Right atrium auricular region (tissue), 2 donors: ENCODE results near the gene UBE3B. TPM values are rescaled to one million over a fixed set of nuclear protein-coding genes. Genes with fewer than 3 reads are reported as not detected.

Source experiments
- DNase-seq: peaks from one replicate; pipeline ENCODE4 v3.0.0-alpha.2; 2019; ENCODE audit warnings: low spot score
- H3K27ac ChIP-seq, 2 donors: fragments of 200-600 bp; sonication (generic); 1 replicate in 1 of 2; 2 replicates in 1 of 2; pipeline ENCODE4 v1.5.1; 2016 to 2019
- H3K27me3 ChIP-seq, 2 donors: fragments of 200-600 bp; sonication (generic); one replicate each; pipeline versions ENCODE4 v1.5.1 to v1.6.0; 2017 to 2019
- H3K36me3 ChIP-seq: fragments of 200-600 bp; sonication (generic); one replicate; pipeline ENCODE4 v1.5.1; 2016
- H3K4me1 ChIP-seq, 2 donors: fragments of 200-600 bp; sonication (generic); one replicate each; pipeline versions ENCODE4 v1.5.1 to v1.6.0; 2017 to 2019
- H3K4me3 ChIP-seq, 2 donors: fragments of 200-600 bp; sonication (generic); 1 replicate in 1 of 2; 2 replicates in 1 of 2; pipeline ENCODE4 v1.5.1; 2017 to 2019; ENCODE audit warnings: mild to moderate bottlenecking in 1 of 2, moderate library complexity in 1 of 2
- H3K9me3 ChIP-seq, 2 donors: fragments of 200-600 bp; sonication (generic); one replicate each; pipeline ENCODE4 v1.5.1; 2019
- total RNA-seq, 2 donors: library from RNA; depleted of rRNA; stranded (reverse); fragments of >200 nt; gene quantifications; one replicate each; pipeline ENCODE4 v1.1.0, GENCODE V29; 2016
- TF ChIP-seq, protein P1 (sequence below), 2 donors: fragments of 200-600 bp; sonication (generic); IDR thresholded peaks; one replicate each; pipeline ENCODE4 v1.5.1; 2019; ENCODE audit warnings: antibody characterized with exemption in 2 of 2

UBE3B gene
- total RNA-seq, 2 donors from 2014 or later: 41.7 to 71.8 TPM

GRCh38 chr12:109575683-109576082 is 98.2 kb downstream of the UBE3B start:
- TF ChIP-seq, protein P1, sequence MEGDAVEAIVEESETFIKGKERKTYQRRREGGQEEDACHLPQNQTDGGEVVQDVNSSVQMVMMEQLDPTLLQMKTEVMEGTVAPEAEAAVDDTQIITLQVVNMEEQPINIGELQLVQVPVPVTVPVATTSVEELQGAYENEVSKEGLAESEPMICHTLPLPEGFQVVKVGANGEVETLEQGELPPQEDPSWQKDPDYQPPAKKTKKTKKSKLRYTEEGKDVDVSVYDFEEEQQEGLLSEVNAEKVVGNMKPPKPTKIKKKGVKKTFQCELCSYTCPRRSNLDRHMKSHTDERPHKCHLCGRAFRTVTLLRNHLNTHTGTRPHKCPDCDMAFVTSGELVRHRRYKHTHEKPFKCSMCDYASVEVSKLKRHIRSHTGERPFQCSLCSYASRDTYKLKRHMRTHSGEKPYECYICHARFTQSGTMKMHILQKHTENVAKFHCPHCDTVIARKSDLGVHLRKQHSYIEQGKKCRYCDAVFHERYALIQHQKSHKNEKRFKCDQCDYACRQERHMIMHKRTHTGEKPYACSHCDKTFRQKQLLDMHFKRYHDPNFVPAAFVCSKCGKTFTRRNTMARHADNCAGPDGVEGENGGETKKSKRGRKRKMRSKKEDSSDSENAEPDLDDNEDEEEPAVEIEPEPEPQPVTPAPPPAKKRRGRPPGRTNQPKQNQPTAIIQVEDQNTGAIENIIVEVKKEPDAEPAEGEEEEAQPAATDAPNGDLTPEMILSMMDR (IDR thresholded peaks at IDR 0.05): no peak
- Histone ChIP-seq H3K4me1 (peaks cover 0 to 21% of the 10 kb centered on the region in 2 donors), H3K27ac (no peak overlapping the region), H3K9me3 (no peaks in the 10 kb centered on the region), H3K27me3 (no peaks in the 10 kb centered on the region), H3K36me3 (peaks cover 45% of the 10 kb centered on the region), H3K4me3 (no peak overlapping the region)
- DNase-seq: no peak

- Histone ChIP-seq H3K27me3 (no peaks in the 10 kb centered on the region), H3K4me1 (peaks cover 0 to 21% of the 10 kb centered on the region in 2 donors), H3K9me3 (no peaks in the 10 kb centered on the region), H3K36me3 (peaks cover 58% of the 10 kb centered on the region), H3K27ac (no peak overlapping the region), H3K4me3 (no peak overlapping the region)
- TF ChIP-seq, protein P1 (IDR thresholded peaks at IDR 0.05): no peak
- DNase-seq: no peak
Measured at GRCh38 chr12:109577311-109577710, 99.9 kb downstream of the UBE3B start.

GRCh38 chr12:109578330-109578927 is 101.0 kb downstream of the UBE3B start:
- TF ChIP-seq, protein P1 (IDR thresholded peaks at IDR 0.05): no peak
- DNase-seq: no peak
- Histone ChIP-seq H3K4me3 (no peak overlapping the region), H3K36me3 (peaks cover 58% of the 10 kb centered on the region), H3K27ac (no peak overlapping the region), H3K9me3 (no peaks in the 10 kb centered on the region), H3K27me3 (no peaks in the 10 kb centered on the region), H3K4me1 (peaks cover 0 to 13% of the 10 kb centered on the region in 2 donors)

- H3K27ac ChIP-seq: no peak overlapping the region
- TF ChIP-seq, protein P1 (IDR thresholded peaks at IDR 0.05): no peak
- no peak overlapping the region for H3K4me3 ChIP-seq
- peaks cover 0 to 3% of the 10 kb centered on the region in 2 donors for H3K4me1 ChIP-seq
- DNase-seq: no peak
- peaks cover 58% of the 10 kb centered on the region for H3K36me3 ChIP-seq
- H3K27me3 ChIP-seq: no peaks in the 10 kb centered on the region
- H3K9me3 ChIP-seq: no peaks in the 10 kb centered on the region
Measured at GRCh38 chr12:109579639-109580038, 102.2 kb downstream of the UBE3B start.

DNA sequence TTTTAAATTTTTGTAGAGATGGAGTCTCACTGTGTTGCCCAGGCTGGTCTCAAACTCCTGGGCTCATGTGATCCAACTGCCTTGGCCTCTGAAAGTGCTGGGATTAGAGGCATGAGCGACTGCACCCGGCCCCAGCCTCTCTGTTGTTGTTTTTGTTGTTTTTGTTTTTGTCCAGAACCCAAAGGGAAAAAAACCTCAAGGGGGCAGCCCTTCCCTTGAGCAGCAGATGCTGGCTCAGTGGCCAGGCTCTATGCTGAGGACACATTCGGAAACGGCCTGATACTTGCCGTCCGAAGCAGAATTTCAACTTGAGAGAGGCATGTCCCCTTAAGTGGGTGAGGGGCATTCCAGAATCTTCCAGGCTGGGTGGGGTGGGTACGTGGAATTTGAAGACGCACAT is 102.8 kb downstream of the UBE3B start:
- H3K36me3 ChIP-seq: peaks cover 58% of the 10 kb centered on the region
- H3K9me3 ChIP-seq: no peaks in the 10 kb centered on the region
- H3K4me3 ChIP-seq: no peak overlapping the region
- TF ChIP-seq, protein P1 (IDR thresholded peaks at IDR 0.05): no peak
- no peaks in the 10 kb centered on the region for H3K27me3 ChIP-seq
- H3K4me1 ChIP-seq: no peaks in the 10 kb centered on the region
- no peak for DNase-seq
- no peak overlapping the region for H3K27ac ChIP-seq
